NCI-H146 treated with DMSO at 0.1 percent for 48 hours (cell line): ENCODE results near the gene CCDC6.
"Not testable (repeated sequence)": the region's sequence is repeated elsewhere in the genome, so short reads cannot be mapped to it uniquely, and the experiment has no call there.

Experiments
- DNase-seq: peaks from one replicate; lab custom pipeline; 2025; ENCODE audit not compliant: unreplicated experiment; lab: John Stamatoyannopoulos, UW

CCDC6 gene

GRCh38 chr10:59905731-59906416 lies 482 bp downstream of the CCDC6 start:
- DNase-seq, result peak; percentile 45

DNA sequence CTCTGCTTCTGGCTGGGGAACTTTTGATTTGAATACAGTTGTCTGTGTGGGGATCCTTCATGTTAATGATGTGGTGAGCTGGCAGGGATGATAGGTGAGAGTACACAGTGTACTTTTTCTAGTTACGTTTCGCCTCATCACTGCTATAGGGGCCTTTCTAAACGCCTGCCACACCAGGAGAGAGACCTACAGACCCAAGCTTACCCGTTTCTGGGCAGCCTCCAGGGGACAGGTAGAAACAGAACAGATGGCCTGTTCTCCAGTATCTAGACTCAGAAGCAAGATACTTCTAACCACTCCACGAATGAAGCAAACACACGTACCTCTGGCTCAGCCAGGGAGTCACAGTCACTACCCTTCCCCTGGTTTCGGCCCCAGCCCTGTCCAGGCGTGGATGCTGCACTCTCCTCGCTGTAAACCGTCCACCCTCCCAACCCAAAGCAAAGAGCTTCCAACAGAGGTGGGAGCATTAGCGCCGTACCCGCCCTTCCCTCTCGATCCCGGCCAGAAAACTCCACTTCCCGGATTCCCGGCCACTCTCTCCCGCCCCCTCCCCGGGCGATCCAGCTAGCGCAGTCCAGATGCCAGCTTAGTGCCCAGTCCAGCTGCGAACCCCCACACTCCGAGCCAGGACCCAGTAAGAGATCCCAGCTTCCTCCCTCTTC lies 1.2 kb downstream of the CCDC6 start:
- peak; percentile 30 for DNase-seq

DNA sequence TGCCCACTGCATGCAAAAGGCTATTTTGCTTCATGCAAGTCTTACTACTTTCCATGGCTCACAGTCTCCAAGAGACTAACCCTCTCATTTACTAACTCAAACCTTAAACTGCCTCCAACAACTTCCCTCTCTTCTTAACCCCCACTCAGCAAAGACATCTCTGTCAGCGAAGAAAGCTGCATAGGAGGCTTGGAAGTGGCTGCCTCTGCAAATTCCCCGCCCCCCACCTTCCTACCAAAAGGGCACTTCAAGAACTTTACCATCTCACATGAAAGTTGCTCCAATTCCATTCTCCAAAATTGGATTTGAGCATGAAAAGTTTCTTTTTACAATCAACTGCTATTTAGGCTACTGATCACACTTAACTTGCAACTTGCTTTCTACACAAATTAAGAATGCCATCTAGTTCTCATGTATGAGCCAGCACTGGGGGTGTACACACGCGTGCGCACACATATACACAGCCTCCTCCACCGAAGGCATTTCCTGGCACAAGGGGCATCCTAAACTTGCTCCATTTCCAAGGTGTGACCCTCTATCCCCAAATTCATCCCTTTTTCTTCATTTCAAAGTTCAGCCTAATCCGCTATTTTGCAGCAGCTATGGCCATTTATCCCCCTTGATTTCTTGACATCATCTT lies 1.8 kb downstream of the CCDC6 start:
- no peak for DNase-seq

DNA sequence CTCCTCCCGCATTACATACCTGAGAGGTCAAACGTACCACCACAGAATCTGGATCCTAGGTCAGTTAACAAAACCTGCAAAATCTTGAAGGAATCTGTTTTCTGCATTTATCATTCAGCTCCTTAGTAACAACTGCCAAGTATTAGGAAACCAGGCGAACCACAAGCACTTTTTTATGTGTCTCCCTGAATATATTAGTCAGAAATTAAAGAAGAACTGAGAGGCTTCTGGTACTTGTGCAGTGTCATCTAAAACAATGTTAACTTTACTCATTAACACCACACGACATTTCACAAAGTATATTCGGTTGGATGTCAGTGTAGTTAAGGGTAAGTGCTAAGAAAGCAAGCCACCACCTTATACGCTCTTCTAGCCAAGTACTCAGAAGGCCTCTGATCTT lies 2.5 kb downstream of the CCDC6 start:
- no peak for DNase-seq

- DNase-seq, result no peak
Measured at GRCh38 chr10:59902016-59902415, 4.3 kb downstream of the CCDC6 start.

- DNase-seq, result no peak
Measured at GRCh38 chr10:59901470-59901869, 4.9 kb downstream of the CCDC6 start.

- no peak for DNase-seq
Measured at GRCh38 chr10:59900048-59900727, 6.2 kb downstream of the CCDC6 start.

DNA sequence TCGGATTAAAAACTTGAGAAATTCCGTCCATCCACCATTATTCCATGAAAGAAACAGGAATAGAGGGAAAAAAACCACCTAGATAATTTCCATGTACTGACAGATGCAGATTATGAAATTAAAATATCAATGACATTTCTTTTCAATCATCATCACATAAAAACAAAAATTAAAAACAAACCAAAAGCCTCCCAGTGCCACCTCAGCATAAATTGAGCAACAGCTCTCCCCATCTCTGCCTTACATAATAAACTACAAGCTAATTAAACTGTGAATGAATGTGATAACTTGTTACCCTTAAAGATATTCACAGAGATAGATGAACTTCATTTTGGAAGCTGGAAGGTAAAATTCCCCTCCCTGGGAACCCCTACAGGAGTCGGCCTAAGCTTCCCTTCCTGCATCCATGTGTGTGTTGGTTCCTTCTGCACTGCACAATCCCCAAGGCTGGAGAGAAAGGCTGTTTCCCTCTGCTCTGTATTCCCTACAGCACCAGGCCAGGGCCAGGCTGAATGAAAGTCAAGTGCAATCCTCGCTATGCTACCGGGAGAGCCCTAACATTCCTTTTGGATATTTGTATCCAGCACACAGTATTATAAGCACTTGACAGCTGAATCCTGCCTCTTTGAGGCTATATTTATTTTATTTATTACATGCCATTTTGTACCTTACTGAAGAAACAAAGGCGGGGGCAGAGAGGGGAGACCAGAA lies 8.1 kb downstream of the CCDC6 start:
- no peak for DNase-seq

DNA sequence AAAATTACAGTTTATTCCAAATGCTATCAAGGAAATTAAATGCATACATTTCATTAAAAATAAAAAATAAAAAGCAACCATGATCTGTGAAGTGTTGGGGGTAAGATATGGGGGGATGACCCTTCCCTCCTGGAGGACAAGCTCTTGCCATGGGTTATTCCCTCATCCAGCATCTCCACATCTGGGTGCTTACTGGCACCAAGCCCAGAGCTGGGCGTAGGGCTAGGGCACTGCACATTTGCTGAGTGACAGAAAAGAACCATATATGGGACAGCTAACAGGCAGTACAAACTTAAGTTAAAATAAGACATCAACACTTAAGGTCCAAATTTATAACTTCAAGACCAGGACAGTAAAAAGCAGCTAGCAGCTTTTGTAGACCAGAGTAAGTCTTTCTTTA lies 10.2 kb downstream of the CCDC6 start:
- no peak for DNase-seq

DNA sequence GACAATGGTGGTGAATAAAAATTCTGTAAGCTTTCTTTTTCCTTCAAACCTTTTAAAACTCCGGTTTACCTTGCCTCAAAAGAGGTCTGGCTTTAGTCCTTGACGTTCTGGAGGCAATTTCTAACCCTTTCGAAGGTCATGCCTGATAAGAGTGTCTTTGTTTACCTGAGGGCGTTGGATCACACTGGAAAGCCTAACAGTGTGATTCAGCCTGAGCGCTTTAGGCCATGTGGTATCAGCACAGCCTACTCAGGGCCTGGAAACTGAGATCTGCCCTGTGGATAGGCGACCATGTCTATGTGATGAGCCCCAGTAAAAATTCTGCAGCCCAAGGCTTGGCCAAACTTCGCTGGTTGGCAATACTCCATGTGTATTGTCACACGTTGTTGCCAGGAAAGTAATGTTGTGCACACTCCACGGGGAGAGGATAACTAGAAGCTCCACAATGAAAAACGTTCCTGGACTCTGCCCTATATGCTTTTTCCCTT lies 10.7 kb downstream of the CCDC6 start:
- DNase-seq, result no peak

GRCh38 chr10:59894114-59894513 lies 12.2 kb downstream of the CCDC6 start:
- no peak for DNase-seq

- no peak for DNase-seq
Measured at GRCh38 chr10:59892697-59893096, 13.7 kb downstream of the CCDC6 start.

DNA sequence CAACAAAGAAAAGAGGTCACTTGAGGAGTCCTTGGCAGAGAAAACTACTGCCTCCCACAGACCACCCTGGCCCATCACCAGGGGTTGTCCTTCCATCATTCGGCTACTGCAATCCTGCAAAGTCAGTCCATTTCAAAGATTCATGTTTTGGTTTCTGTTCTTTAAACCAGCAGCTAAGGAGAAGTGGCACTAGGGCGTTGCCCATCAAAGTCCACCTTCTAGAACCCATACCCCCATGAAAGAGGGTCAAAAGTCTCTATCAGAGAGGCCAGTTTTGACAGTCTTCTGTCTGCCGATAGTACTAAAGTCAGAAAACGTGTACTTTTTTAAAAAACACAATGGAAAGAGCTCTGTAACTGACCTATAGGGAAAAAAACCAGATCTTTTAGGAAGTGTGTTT lies 14.4 kb downstream of the CCDC6 start:
- DNase-seq, result no peak

- no peak for DNase-seq
Measured at GRCh38 chr10:59891349-59891748, 15.0 kb downstream of the CCDC6 start.

GRCh38 chr10:59888781-59889435 lies 17.4 kb downstream of the CCDC6 start:
- DNase-seq, result peak; percentile 17

DNA sequence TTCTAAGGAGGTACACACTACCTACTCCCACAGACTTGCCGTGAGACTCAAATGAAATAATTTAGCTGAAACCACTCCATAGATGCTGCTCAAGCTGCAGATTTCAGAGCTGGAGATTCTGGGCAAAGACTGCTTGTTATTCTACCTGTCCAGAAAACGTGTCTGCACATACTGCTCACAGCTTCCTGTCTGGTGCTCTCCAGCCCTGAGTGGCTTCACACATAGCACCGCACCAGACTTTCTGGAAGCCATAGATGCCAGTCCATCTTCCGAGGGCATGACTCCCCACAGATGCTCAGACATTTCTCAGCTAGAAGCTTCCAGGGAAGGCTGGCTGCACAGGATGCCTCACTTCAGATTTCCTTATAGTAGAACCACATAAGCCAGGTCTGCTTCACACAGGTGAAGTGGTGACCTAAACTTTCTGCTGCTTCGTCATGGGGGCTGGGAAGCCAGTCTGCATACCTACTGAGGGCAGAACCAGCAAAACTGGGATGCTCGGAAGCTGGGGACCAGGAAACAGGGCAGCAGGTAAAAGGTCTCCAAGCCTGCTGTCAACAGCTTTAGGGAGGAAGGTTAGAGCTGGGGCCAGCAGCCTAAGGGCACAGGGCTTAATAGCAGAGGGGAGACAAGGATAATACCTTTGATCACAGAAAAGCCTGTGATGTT lies 18.2 kb downstream of the CCDC6 start:
- DNase-seq, result peak; percentile 71

DNA sequence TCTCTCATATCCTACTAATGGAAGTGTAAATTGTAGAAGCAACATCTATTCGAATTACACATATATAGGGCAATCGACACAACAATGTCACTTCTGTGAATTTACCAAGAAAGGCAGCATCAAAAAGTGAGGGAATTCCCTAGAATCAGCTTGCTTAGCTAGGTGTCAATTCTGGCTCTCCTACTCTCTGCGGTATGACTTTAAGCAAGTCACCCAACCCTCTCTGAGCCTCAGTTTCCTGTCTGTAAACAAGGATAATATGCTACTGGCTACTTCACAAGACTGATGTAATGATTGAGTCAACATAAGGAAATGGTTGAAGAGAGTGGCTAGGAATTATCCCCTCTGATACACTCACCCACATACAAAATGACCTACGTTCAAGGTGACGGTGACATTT lies 19.4 kb downstream of the CCDC6 start:
- DNase-seq, result no peak

DNA sequence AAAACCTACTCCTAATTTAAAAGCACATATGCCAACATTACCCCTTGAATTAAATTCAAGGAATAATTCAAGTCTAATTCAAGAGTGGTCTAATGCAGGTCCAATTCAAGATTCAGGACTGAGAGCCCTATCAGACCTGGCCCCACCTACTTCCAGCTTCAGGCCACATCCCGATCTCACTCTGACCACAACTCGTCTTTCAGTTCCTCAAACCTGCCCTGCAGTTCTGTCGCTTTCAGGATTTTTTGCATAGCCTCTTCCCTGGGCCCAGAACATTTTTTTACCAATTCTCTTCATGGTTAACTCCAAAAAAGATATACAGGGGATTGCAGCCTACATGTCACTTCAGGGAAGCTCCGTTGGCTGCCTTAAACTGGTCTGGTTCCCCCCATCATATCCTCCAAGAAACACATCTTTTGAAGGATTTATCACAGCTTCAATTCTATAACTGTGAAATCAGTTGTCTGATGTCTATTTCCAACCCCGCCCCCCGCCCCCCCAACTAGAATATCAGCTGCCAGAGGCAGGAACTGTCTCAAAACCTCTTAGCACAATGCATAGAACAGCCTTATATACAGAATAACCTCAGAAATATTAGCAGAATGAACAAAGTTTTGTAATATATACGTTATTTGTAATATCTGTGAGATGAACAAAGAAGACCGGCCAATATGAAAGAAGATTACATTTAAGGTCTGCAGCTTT lies 20.8 kb downstream of the CCDC6 start:
- DNase-seq, result no peak

DNA sequence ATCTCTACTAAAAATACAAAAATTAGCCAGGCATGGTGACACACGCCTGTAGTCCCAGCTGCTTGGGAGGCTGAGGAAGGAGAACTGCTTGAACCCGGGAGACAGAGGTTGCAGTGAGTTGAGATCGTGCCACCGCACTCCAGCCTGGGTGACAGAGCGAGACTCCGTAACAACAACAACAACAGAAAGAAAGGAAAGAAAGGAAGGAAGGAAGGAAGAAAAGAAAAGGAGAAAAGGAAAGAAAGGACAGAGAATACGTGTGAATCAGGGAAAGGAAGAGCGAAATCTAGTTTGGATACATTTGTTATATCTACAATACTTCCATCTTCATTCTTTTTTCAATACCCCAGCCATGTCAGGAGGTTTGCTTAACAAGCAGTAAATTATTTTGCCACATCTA lies 21.5 kb downstream of the CCDC6 start:
- not testable (repeated sequence) for DNase-seq
